Heart left ventricle (tissue), 16 donors: ENCODE results near the gene ACP2. TPM values are rescaled to one million over a fixed set of nuclear protein-coding genes. Genes with fewer than 3 reads are reported as not detected.
"Not testable (repeated sequence)": the region's sequence is repeated elsewhere in the genome, so short reads cannot be mapped to it uniquely, and the experiment has no call there.

Experiments used
- ATAC-seq, 4 donors: fragments of 200-7000 bp; cut with Tn5 transposase; one replicate each; pipeline ENCODE4 v1.9.1; 2020 to 2022; ENCODE audit warnings: moderate library complexity in 4 of 4, mild to moderate bottlenecking in 3 of 4, moderate number of reproducible peaks in 1 of 4
- DNase-seq, 5 donors: peaks; one replicate each; pipeline ENCODE4 v3.0.0-alpha.2; 2020
- H3K27ac ChIP-seq, 12 donors: fragments of 200-600 bp; sonication (generic) in 4 of 12; one replicate each; pipeline versions ENCODE4 v1.5.0 to v1.8.0; 2016 to 2022; ENCODE audit warnings: mild to moderate bottlenecking in 2 of 12
- H3K27me3 ChIP-seq, 9 donors: fragments of 200-600 bp; sonication (generic) in 2 of 9; one replicate each; pipeline versions ENCODE4 v1.5.1 to v1.8.0; 2016 to 2022; ENCODE audit warnings: mild to moderate bottlenecking in 3 of 9
- H3K36me3 ChIP-seq, 9 donors: fragments of 200-600 bp; sonication (generic) in 2 of 9; one replicate each; pipeline versions ENCODE4 v1.5.0 to v1.8.0; 2018 to 2022; ENCODE audit warnings: mild to moderate bottlenecking in 2 of 9
- H3K4me1 ChIP-seq, 12 donors: fragments of 200-600 bp; sonication (generic) in 4 of 12; one replicate each; pipeline versions ENCODE4 v1.5.0 to v1.8.0; 2016 to 2022; ENCODE audit warnings: mild to moderate bottlenecking in 3 of 12
- H3K4me3 ChIP-seq, 12 donors: fragments of 200-600 bp; sonication (generic) in 4 of 12; one replicate each; pipeline versions ENCODE4 v1.5.0 to v1.8.0; 2017 to 2022; ENCODE audit warnings: mild to moderate bottlenecking in 9 of 12, moderate library complexity in 4 of 12
- H3K9me3 ChIP-seq, 12 donors: fragments of 200-600 bp; sonication (generic) in 4 of 12; one replicate each; pipeline versions ENCODE4 v1.5.0 to v1.8.0; 2016 to 2022; ENCODE audit warnings: mild to moderate bottlenecking in 1 of 12
- POLR2A ChIP-seq, 2 donors: fragments of 450-650 bp; IDR thresholded peaks; one replicate each; pipeline ENCODE4 v1.6.1; 2017; ENCODE audit warnings: antibody characterized with exemption in 2 of 2, mild to moderate bottlenecking in 2 of 2, moderate library complexity in 2 of 2
- WGBS, 4 donors: extraction: QIAGEN DNeasy Blood & Tissue Kit in 2 of 4; methylation state at CpG; one replicate each; pipeline versions ENCODE4 v1.1.5 to v1.1.7; 2013 to 2018; 5-methylcytosine and 5-hydroxymethylcytosine counted together
- intact Hi-C, 10 donors: fragments of 100-400 bp; cut with DNase I; formaldehyde crosslinking; loops; one replicate each; pipeline versions ENCODE4 v1.11.1 to v1.14.2; 2022
- polyA plus RNA-seq, 2 donors: library from polyadenylated mRNA; stranded (reverse); fragments of 200-250 nt; gene quantifications; one replicate each; pipeline ENCODE4 v1.2.3, GENCODE V29; 2013
- total RNA-seq, 9 donors: library from RNA; depleted of rRNA in 2 of 9; stranded (reverse); fragments of >200 nt in 2 of 9; fragmentation: NEBNext Ultra II Directional in 3 of 9; extraction: Animal tissue kit (Norgen Biotek cat#: 25700) in 3 of 9; gene quantifications; one replicate each; pipeline versions ENCODE4 v1.1.0 to v1.2.4, GENCODE V29; 2016 to 2023
- TF ChIP-seq, protein P1 (sequence below), 12 donors: fragments of 200-600 bp; sonication (generic) in 4 of 12; IDR thresholded peaks; one replicate each; pipeline versions ENCODE4 v1.5.0 to v1.8.0; 2018 to 2022; ENCODE audit warnings: antibody characterized with exemption in 12 of 12, mild to moderate bottlenecking in 5 of 12
- donor health status: ischemic (EF 13 %, LVEDD 7.1; RV severe dilation, severe dysfunction).
- donor health status: healthy with polysubstance abuse.
- donor health status: DM: no; HTN: yes; CAD: no.
- donor health status: DM: no; HTN: no; CAD: no.
- donor health status: ischemic (EF 25% LVEDD 6.9; RV normal size, moderate dysfunction).
- donor health status: ischemic (EF 25% LVEDD 5.7; RV mildly dilated, moderate dysfunction).
- donor health status: healthy.
- donor health status: DM: yes; HTN: yes; CAD: no.
- donor health status: ischemic (EF 35%, LVEDD 5.7; RV mildly dilated, moderate dysfunction).
- donor health status: nonischemic (EF 11% LVEDD 7.7; RV severe dilation, severe dysfunction).
- donor health status: DM: yes; HTN: yes; CAD: no.
- donor health status: PGD.
- donor health status: ischemic (EF 29% LVEDD 5.4; RV normal size, mild dysfunction).
- donor health status: nonischemic (EF 23%, LVEDD 6.1; RV moderate dilation, normal function).

ACP2 gene
- total and polyA plus RNA-seq, 11 donors, result 18.0 to 60.4 (median 26.6) TPM

GRCh38 chr11:47212938-47213337 lies 35.7 kb downstream of the ACP2 start:
- no peak for DNase-seq
- WGBS, 4 donors, result 92 to 97% (median 95%) methylated on average over 12 of the region's 12 CpGs
- H3K27me3 ChIP-seq, result no peaks in the 10 kb centered on the region
- no peak overlapping the region for H3K4me3 ChIP-seq
- H3K4me1 ChIP-seq, result peaks cover 0 to 33% (median 20%) of the 10 kb centered on the region in 12 donors
- peaks cover 0 to 8% (median 0%) of the 10 kb centered on the region in 9 donors for H3K36me3 ChIP-seq
- intact Hi-C loops, result loop anchor here in 1 of 10 donors (5.0 kb wide), 1 partner anchor 36 kb away; the partner anchor contains the start of gene ARFGAP2
- H3K9me3 ChIP-seq, result no peaks in the 10 kb centered on the region
- TF ChIP-seq, protein P1, sequence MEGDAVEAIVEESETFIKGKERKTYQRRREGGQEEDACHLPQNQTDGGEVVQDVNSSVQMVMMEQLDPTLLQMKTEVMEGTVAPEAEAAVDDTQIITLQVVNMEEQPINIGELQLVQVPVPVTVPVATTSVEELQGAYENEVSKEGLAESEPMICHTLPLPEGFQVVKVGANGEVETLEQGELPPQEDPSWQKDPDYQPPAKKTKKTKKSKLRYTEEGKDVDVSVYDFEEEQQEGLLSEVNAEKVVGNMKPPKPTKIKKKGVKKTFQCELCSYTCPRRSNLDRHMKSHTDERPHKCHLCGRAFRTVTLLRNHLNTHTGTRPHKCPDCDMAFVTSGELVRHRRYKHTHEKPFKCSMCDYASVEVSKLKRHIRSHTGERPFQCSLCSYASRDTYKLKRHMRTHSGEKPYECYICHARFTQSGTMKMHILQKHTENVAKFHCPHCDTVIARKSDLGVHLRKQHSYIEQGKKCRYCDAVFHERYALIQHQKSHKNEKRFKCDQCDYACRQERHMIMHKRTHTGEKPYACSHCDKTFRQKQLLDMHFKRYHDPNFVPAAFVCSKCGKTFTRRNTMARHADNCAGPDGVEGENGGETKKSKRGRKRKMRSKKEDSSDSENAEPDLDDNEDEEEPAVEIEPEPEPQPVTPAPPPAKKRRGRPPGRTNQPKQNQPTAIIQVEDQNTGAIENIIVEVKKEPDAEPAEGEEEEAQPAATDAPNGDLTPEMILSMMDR (IDR thresholded peaks at IDR 0.05), result no peak
- no peak for TF ChIP-seq POLR2A (IDR thresholded peaks at IDR 0.05)
- peak overlapping the region in 1 of 12 donors; percentile 94 for H3K27ac ChIP-seq
- ATAC-seq, result no peak

DNA sequence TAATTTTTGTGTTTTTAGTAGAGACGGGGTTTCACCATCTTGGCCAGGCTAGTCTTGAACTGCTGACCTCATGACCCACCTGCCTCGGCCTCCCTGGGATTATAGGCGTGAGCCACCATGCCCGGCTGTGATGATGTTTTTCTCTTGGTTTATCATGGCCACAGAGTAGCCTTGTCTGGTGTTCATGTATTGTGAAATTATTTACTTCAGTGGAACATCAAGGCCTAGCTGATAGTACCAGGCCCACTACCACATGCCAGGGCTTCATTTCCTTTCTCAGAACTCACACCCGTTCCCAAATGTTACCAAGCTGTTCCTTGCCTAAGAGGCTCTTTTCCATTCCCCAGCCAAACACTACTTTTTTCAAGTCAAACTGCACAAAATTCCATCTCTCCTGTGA lies 40.0 kb downstream of the ACP2 start:
- intact Hi-C loops, result no loop called here
- no peaks in the 10 kb centered on the region for H3K9me3 ChIP-seq
- 90 to 93% (median 91%) methylated on average over 5 of the region's 5 CpGs for WGBS, 4 donors
- no peak overlapping the region for H3K4me3 ChIP-seq
- H3K27me3 ChIP-seq, result no peaks in the 10 kb centered on the region
- peaks cover 0 to 3% (median 0%) of the 10 kb centered on the region in 12 donors for H3K4me1 ChIP-seq
- no peak for TF ChIP-seq POLR2A (IDR thresholded peaks at IDR 0.05)
- TF ChIP-seq, protein P1 (IDR thresholded peaks at IDR 0.05), result no peak
- DNase-seq (peak in 1 of 5 donors; percentile 10), ATAC-seq (no peak)
- no peak overlapping the region for H3K27ac ChIP-seq
- H3K36me3 ChIP-seq, result no peaks in the 10 kb centered on the region

DNA sequence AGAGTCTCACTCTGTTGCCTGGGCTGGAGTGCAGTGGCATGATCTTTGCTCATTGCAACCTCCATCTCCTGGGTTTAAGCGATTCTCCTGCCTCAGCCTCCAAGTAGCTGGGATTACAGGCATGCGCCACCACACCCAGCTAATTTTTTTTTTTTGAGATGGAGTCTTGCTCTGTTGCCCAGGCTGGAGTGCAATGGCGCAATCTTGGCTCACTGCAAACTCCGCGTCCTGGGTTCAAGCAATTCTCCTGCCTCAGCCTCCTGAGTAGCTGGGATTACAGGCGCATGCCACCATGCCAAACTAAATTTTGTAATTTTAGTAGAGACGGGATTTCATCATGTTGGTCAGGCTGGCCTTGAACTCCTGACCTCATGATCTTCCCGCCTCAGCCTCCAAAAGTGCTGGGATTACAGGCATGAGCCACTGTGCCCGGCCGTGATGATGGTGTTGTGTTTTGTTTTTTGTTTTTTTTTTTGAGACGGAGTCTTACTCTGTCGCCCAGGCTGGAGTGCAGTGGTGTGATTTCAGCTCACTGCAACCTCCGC lies 40.5 kb downstream of the ACP2 start:
- H3K36me3 ChIP-seq, H3K4me1 ChIP-seq, H3K27me3 ChIP-seq, H3K9me3 ChIP-seq, intact Hi-C loops, H3K4me3 ChIP-seq, H3K27ac ChIP-seq, ATAC-seq: not testable (repeated sequence)
- DNase-seq, result peak in 1 of 5 donors; percentile 1
- WGBS, 4 donors, result 91 to 97% (median 94%) methylated on average over 13 of the region's 13 CpGs

DNA sequence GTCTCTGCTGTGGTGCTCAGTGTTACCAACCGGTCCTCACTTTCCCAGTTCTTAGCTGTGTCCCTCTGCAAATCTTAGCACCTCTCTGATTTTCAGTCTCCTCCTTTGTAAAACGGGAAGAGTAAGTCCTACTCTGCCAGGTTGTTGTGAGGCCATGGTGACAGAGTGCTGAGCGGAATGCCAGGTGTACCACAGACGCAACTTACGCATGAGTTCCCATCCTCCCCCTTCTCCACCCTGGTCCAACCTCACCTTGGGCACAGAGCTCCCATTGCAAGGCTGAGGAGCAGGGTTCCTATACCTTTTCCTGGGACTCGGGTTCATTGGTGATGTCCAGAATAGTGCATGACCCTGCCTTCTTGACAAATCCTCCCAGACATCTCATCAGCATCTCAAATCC lies 41.2 kb downstream of the ACP2 start:
- Histone ChIP-seq H3K9me3 (no peaks in the 10 kb centered on the region), H3K27me3 (no peaks in the 10 kb centered on the region), H3K36me3 (no peaks in the 10 kb centered on the region), H3K4me3 (no peak overlapping the region), H3K4me1 (no peaks in the 10 kb centered on the region), H3K27ac (no peak overlapping the region)
- ATAC-seq (no peak), DNase-seq (no peak)
- 83 to 87% (median 84%) methylated on average over 6 of the region's 6 CpGs for WGBS, 4 donors
- no peak for TF ChIP-seq POLR2A (IDR thresholded peaks at IDR 0.05)
- TF ChIP-seq, protein P1 (IDR thresholded peaks at IDR 0.05), result no peak
- intact Hi-C loops, result no loop called here

- H3K9me3 ChIP-seq, ATAC-seq, H3K4me1 ChIP-seq, H3K27ac ChIP-seq, H3K36me3 ChIP-seq, H3K4me3 ChIP-seq, H3K27me3 ChIP-seq, DNase-seq, intact Hi-C loops: not testable (repeated sequence)
- 90 to 93% (median 91%) methylated on average over 5 of the region's 5 CpGs for WGBS, 4 donors
These were observed 42.0 kb downstream of the ACP2 start for GRCh38 chr11:47206577-47206976.
